NCI-H524 treated with DMSO at 0.1 percent for 48 hours (cell line): ENCODE results near the gene SLC15A1.

Source experiments
- DNase-seq: peaks from one replicate; lab custom pipeline; 2025; lab: John Stamatoyannopoulos, UW

The SLC15A1 gene

DNA sequence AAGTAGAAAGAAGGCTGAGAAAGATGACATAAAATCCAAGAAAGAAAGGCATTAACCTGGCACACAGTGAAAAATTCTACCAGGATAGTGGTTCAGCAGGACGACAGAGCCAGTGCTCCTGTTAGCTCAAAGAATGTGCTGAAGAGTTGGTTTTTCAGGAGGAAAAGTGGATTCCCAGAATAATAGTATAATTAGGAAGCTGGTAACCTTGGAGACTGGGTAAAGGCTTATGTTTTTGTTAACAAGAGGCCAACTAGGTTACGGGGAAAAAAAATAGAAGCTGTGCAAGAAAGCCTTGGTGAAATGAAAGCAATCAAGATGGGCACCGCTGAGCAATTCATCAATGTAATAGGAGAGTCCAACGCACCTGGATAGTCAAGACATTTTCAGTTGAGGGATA lies 54.7 kb downstream of the SLC15A1 start:
- no peak for DNase-seq

DNA sequence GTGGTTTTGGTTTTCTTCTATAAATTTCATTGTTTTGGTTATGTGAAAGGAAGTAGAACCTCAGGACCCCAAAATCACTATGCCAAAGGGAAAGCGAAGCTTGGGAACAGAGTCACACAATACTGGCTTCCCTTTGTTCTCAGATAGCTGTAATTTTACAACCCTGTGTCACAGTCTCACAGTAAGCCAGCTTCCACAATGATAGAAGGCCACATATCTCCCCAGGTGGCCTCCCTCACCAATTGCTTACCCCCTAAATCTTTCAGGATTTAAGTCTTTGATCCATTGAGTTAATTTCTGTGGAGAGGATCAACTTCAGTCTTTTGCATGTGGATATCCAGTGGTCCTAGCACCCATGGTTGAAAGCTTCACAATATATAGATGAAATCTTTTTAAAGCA lies 58.7 kb downstream of the SLC15A1 start:
- no peak for DNase-seq

DNA sequence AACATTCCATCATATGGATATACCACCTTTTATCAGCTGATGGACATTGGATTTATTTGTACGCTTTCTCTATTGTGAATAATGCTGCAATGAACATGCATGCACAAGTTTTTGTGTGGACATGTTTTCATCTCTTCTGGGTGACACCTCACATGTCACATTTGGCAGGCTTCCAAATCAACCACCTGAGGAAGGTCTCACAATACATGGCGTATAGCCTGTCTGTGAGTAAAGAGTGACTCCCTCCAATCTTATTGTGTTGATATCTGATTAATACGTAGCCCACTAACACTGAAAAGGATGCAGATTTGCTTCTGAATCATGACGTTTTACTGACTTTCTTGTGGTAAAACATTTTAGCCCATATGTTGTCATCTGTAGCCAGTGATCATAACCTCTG lies 61.1 kb downstream of the SLC15A1 start:
- DNase-seq = no peak

DNA sequence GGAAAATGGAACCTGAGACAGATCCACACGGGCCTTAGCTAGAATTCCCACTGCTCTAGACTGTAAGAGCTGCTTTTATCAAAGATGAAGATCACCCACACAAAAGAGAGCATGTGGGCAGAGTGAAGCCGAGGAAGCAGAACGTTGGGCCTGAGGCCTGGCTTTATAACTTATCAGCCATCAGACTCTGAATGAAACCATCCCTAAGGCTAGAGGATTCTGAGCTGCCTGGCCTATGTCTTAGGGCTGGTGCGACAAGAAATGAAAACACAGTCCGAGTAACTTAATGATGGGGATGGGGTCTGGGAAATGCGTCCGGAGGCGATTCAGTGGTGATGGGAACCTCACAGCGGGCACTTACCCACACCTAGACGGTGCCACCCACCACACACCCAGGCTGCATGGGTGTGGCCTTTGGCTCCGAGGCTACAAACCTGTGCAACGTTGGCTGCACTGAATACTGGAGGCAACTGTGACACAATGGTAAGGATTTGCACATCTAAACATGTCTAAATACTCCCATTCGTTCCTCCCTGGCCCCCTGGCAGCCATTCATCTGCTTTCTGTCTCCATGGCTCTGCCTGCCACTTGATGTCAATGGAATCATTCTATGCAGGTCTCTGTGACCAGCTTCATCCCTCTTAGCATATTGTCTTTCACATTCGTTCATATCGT lies 62.0 kb downstream of the SLC15A1 start:
- no peak for DNase-seq

DNA sequence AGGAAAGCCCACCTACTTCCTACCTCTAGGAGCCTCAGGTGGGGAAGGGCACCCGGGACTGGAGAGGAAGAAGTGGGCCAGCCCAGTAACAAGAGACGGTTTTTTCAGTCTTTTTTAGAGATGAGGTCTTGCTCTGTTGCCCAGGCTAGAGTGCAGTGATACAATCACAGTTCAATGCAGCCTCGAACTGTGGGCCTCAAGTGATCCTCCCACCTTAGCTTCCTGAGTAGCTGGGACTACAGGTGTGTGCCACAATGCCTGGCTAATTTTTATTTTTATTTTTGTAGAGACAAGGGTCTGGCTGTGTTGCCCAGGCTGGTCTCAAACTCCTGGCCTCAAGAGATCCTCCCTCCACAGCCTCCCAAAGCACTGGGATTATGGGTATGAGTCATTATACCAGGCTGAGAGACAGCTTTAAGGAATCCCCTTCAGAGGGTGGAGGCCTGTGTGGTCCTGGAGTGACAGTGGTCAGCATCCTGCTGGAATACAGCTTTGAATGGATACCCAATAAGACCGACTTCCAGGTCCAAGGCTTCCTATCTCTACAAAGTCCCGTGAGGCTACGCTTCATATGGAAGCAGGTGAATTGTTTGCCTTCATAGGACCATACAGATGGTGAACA lies 63.0 kb downstream of the SLC15A1 start:
- DNase-seq = no peak

DNA sequence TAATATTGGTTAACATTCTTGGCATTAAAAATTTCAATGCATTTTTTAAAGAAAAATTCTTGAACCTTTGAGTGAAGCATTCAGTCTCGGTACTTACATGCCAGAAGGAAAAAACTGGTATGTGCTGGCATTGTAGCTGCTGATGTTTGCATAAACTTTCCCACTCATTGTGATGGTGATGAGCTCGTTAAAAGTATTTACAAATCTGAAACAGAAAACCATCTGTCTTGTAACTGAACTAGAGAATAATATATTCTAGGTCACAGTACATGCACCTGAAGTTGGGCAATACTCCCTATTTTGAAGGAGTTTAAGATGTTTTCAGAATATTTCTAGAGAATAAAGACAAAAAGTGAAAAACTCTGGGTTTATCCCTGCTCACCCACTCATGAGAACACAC lies 64.1 kb downstream of the SLC15A1 start:
- DNase-seq = no peak

DNA sequence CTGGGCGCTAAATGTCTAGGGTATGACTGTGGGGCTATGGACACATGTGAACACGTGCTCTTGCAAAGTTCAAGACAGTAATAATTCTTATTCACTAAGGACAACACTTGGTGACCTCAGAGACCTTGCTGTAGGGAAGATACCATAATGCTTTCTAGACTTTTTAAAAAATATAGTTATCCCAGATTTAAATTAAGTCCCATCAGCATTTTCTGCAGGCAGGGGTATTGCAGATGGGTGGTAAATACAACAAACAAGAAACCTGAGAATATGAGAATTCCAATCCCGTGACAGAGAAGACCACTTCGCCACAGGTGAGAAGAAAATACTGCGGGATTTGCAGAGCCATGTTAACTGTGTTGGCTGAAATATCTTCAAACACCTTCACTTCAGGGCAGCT lies 65.2 kb downstream of the SLC15A1 start:
- DNase-seq = no peak

DNA sequence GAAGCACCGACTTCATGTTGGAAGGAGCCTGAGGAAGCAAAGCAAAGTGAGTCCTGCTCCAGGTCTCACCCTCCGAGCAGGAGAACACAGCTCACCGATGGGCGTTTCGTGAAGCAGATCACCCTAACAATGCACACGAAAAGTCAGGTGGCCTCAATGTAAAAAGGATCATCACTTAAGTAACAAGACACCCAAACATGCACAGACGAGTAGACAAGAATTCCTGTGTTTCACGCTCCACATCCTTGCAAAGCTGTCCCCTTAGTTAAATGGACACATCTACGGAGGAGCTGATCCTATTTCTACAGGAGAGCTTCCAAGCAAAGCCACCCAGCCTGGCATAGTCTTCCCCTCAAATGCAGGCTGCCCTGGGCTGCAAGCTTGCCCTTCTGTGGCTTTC lies 66.2 kb downstream of the SLC15A1 start:
- DNase-seq = no peak

DNA sequence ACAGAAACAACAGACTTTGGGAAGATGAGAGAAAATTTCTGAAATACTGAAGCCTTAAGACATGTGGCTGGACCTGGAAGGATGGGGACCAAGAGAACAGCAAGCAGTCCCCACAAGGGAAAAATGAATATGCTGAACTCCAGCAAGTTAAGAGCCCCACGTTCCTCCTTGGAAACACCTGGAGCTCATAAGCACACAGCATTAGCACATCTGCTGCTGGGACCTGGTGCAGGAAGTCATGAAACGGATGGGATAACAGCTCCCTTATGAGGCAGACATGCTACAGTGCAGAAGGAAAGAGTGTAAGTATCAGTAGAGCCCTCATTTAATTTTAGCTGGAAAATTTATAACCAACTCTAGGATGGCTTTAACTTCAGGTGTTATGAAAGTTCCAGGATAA lies 67.3 kb downstream of the SLC15A1 start:
- DNase-seq = no peak

DNA sequence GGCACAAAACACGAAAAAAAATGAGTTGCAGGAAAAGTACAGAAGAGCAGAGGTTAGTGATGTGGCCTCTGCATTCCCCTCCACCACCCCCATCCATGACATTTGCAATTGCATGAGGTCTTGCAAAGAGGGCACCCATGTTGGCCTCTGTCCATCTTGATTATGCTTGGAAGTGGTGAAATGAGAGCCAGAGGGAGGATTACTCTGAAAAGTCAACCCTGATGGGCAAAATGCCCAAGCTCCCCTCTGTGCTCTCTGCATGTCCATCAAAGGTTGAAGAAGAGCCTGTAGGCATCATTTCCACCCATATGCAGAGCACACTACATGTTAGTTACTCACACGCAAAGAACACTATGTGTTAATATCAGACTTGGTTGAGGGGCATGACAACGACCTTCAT lies 71.4 kb downstream of the SLC15A1 start:
- no peak for DNase-seq

DNA sequence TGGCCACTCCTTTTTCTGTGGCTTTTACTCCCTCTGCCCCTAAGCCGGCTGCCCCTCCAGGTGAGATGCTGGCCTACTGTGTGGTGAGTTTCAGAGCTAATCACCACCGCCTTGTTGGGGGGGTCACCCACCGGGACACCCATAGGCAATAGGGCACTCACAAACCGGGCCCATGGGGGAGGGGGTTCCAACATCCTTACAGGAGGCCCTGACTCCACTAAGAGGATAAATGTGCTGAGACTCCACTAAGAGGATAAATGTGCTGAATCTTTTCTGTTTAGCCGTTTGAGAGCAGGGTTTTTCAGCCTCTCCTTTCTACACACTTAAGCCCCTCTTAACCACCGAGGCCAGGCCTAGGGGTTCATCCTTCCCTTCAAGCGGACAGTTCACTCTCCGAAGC lies 73.7 kb downstream of the SLC15A1 start:
- no peak for DNase-seq

DNA sequence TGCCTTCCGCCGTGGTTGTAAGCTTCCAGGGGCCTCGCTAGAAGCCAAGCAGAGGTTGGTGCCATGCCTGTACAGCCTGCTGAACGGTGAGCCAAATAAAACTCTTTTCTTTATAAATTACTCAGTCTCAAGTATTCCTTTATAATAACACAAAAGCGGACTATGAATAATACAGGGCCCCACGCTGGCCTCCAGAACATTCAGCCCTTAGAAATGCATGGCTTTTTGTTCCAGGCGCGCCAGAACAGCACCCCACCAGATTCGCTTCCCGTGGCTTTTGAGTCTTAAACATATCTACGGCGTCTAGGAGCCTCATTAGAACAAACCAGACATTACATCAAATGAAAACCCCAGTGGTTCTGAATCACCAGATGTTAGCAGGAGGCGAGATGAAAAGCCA lies 75.1 kb downstream of the SLC15A1 start:
- DNase-seq = no peak

DNA sequence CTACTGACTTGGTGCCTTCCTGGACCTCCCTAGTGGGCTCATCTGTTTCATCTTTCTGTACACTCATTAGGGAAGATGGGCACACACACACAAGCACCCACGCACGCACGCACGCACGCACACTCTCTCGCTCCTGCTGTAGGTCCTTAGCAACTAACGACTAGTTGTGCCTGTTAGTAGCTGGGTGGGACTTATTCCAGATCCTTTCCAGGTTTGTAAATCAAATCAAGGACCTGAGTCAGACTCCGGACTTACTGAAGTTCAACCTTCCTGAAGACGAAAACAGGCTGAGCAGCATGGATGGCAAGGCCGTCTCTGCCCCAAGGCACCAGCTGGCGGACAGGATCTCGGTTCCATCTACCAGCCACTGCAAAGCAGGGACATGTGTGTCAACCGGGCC lies 76.2 kb downstream of the SLC15A1 start:
- no peak for DNase-seq

DNA sequence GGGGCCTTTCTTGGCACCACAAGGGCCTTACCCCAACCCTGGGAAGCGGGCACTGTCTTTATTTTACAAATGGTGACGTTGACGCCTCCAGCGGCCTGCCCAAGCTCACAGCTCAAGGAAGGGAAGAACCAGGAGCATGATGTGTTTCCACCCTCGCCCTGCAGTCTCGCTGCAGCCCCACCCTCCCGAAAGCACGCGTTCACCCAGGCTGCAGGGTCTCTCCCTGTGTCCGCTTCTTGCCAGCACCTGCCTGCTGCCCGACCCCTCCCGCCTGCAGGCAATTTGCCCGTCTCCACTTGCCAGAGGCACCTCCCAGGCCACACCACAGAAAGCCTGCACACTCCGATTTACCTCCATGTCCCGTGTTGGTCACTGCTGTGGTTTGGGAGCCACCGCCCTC lies 76.6 kb downstream of the SLC15A1 start:
- DNase-seq = no peak

DNA sequence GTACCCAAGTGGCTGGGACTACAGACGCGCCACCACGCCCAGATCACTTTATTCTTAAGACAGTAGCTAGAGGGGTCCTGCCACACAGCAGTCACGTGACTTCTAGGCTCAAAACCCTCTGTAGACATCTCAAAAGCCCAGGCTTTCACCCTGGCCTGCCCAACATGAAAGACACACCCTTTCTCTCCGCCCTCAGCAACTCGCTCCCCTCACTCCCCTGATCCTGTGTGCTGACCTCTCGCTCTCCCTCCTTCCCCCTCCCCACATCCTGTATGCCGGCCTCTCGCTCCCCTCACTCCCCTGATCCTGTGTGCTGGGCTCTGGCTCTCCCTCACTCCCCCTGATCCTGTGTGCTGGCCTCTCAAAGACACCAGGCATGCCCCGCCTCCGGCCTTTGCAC lies 77.4 kb downstream of the SLC15A1 start:
- DNase-seq = no peak

DNA sequence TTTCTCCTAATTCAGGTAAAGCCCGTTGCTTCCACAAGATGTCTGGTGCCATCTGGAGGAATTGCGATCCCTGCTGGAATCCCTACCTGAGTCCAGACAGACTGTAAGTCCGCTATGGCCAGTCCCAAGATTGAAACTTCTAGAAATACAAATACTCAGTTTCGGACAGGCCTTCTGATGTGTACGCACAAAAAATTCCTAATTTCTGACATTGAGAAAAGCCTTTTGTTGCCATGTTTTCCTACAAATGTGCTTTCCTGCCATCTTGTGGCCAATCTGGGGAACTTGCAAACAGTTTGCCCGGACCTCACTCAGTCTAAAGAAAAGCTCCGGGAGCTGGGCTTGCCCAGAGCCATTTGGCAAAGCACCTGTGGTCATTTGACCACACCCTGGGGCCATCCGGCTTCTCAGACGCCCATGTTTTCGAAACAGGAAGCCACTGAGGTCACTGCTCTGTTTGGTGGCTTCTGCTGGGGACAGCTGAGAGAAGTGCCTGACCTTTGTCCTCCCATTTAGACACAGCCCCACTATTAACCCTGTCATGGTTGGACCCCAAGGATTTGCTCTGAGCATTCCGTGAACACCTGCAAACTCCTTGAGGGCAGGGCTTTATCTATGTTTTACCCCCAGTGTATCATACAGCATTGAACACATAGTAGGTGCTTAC lies 79.4 kb downstream of the SLC15A1 start:
- no peak for DNase-seq

DNA sequence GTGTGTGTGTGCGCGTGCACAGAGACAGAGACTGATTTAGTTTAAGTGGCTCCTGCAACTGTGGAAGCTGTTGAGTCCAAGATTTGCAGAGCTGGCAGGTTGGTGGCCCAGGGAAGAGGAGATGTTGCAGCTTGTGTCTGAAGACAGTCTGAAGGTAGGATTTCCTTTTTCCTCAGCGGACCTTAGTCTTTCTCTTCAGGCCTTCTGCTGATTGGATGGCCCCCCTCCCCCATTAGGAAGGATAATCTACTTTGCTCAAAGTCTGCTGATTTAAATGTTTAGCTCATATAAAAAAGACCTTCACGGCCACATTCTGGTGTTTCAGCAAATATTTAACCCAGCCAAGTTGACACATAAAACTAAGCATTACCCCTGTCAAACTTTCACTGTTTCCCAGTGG lies 84.3 kb downstream of the SLC15A1 start:
- DNase-seq = no peak

DNA sequence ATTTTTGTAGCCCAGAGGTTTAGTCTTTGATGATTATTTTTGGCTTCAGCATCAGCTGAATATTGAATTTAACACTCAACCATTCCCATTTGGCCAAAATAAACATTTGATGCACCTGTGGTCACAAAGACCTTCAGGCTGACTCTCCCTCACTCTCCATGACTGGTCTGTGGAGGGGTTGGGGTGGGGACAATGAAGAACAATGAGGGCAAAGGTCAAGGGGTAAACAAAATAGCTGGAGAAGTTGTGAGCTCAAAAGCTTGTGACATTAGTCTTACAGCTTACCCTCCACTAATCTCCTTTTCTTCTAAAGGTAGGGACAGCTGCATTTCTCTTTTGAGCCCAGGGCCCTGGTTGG lies 86.9 kb downstream of the SLC15A1 start:
- no peak for DNase-seq

DNA sequence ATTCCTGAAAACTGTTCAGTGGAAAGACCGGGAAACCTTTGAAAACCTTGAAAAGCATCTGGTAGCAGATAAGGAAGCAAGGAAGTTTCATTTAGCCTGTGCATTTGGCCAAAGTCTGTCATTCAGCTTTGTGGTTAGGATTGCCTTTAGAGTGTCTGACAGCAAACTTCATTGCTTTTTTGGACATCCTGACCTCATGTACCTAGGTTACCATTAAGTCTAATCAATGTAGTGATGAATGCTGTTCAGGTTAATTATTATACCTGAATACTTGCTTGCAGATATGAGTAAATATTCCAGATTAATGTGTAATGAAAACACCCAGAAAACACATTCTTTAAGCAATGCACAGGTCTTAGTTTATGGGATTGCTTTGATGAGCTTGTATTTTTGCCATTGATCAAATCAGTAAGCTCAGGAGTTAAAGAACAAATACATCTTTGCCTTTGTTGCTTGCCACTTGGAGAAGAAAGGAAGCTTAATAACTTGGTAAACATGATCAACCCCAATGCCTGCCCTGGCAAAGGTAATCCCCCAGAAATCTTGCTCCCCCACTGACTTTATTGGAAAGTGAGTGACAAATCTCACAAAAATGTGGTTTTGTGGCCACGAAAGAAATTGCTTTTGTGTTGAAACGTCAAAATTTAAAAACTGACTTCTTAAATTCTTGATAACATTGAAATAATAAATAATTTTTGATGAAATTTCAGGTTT lies 87.4 kb downstream of the SLC15A1 start:
- no peak for DNase-seq

DNA sequence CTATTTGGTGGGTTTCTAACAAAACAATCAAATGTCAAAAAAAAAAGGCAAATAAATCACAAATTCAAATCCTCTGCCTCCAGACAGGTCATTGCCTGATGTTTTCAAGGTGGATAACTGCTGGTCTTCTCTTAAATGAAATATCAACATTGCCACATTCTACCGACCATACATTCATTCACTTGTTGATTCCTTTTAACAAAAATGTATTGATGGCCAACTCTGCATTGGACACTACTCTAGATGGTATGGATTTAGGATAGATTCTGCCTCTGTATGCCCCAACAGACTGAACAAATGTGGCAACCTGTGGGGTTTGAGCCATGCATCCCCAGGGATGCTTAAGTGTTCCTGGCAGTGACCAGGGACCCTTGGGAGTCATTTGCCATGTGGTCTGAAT lies 88.0 kb downstream of the SLC15A1 start:
- DNase-seq = no peak

DNA sequence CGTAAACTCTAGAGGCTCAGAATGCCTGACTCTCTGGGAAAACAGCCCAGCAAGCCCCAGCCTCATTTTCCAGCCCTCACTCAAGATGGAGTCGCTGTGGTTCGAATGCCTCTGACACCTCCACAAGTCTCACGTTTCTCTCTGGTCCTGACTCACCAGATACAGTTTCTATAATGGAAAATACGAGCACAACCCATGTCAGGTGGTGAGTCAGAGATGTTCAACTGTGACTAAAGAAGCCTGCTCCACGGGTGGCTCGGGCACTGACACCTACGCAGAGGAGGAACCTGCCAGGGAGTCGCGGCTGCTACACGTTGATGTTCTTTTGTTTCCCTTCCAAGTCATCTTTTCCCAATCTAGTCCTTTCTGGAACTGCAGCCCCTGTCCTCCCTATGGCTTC lies 88.4 kb downstream of the SLC15A1 start:
- no peak for DNase-seq

DNA sequence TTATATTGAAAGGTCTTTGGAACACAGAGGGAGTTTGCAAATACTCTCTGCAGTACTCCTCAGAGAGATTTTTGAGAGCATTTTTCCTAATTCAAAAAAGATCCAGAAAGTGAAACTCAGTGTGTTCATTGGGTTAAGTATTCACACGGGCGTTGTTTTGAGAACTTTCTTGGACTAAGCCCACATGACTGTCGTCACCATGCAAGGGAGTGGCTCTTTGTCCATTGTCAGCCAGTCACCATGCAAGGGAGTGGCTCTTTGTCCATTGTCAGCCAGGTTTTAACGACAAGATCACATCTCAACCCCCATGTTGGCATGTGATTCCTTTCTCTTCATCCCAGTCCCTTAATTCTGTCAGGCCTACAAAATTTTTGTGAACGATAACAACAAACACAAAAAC lies 94.3 kb downstream of the SLC15A1 start:
- DNase-seq = no peak

DNA sequence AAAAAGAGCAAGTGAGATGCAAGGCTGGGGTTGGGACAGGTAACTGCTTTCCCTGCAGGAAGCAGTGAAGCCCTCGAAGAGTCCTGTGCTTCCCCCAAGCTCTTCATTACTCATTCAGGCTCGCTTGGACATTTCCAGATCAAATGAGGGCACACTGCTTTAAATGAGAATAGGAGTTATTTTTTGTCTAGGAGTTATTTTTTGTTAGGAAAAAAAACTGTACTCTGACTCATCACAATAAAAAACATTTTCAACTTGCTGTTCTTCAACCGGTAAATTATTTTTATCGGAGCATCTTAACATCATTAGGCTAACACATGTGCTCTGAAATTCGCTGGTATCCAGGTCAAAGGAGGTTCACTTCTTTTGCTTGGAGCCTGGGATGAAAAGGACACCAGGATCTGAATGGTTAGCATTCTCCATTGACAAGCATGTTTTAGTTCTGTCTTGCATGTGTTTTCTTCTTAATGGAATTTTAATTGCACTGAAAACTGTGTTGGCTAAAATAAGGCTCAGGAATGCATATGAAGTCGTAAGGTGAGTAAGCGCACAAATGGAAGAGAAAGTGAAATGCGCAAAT lies 94.9 kb downstream of the SLC15A1 start:
- no peak for DNase-seq
